Fibroblast of lung (primary cell): ENCODE measurements around the gene WASF3. TPM values are rescaled to one million over a fixed set of nuclear protein-coding genes. Genes with fewer than 3 reads are reported as not detected.

Experiments used
- DNase-seq, 2 donors: peaks; one replicate each; pipeline versions ENCODE4 v3.0.0 to v3.0.0-alpha.2; 2010; ENCODE audit warnings: low read depth in 2 of 2
- H2AFZ ChIP-seq: 2 replicates; pipeline ENCODE4 v1.5.1; 2012; ENCODE audit warnings: low read length, control low read depth, inconsistent platforms
- H3K27ac ChIP-seq: 2 replicates; pipeline ENCODE4 v1.5.1; 2011; ENCODE audit warnings: low read length, control low read depth; ENCODE audit not compliant: insufficient read depth
- H3K27me3 ChIP-seq: 2 replicates; pipeline ENCODE4 v1.5.1; 2011; ENCODE audit warnings: mild to moderate bottlenecking, low read length; ENCODE audit not compliant: control insufficient read depth, insufficient read depth
- H3K36me3 ChIP-seq: 2 replicates; pipeline ENCODE4 v1.5.1; 2011; ENCODE audit warnings: low read length; ENCODE audit not compliant: control insufficient read depth, insufficient read depth
- H3K4me1 ChIP-seq: 2 replicates; pipeline ENCODE4 v1.5.1; 2011; ENCODE audit warnings: low read length; ENCODE audit not compliant: control insufficient read depth, insufficient read depth; ENCODE audit errors: extremely low read depth
- H3K4me2 ChIP-seq: 2 replicates; pipeline ENCODE4 v1.5.1; 2011; ENCODE audit warnings: low read length, control low read depth; ENCODE audit not compliant: insufficient read depth; ENCODE audit errors: extremely low read depth
- H3K4me3 ChIP-seq, 4 experiments: fragments of 200-600 bp in 1 of 4; sonication (generic) in 1 of 4; replicated peaks in 1 of 4; 2 replicates each; pipeline ENCODE4 v1.5.1; 2011 to 2016; ENCODE audit warnings: low read length in 4 of 4, low read depth in 3 of 4, mild to moderate bottlenecking in 3 of 4, control low read depth in 2 of 4, inconsistent platforms in 1 of 4, mixed read lengths in 1 of 4; ENCODE audit not compliant: insufficient read depth in 1 of 4; ENCODE audit errors: control extremely low read depth in 1 of 4
- H3K79me2 ChIP-seq: 2 replicates; pipeline ENCODE4 v1.5.1; 2012; ENCODE audit warnings: mild to moderate bottlenecking, low read length, inconsistent platforms; ENCODE audit not compliant: control insufficient read depth, insufficient read depth
- H3K9ac ChIP-seq: 2 replicates; pipeline ENCODE4 v1.5.1; 2011; ENCODE audit warnings: mild to moderate bottlenecking, low read length, control low read depth; ENCODE audit not compliant: insufficient read depth
- H3K9me3 ChIP-seq: 2 replicates; pipeline ENCODE4 v1.5.1; 2012; ENCODE audit warnings: low read depth, low read length; ENCODE audit not compliant: control insufficient read depth, insufficient read depth
- H4K20me1 ChIP-seq: 2 replicates; pipeline ENCODE4 v1.5.1; 2011; ENCODE audit warnings: low read length; ENCODE audit not compliant: control insufficient read depth, insufficient read depth; ENCODE audit errors: extremely low read depth
- EZH2 ChIP-seq: IDR thresholded peaks from 2 replicates; pipeline ENCODE4 v1.5.1; 2012; ENCODE audit warnings: low read length, control low read depth, mild to moderate bottlenecking; ENCODE audit errors: missing control alignments
- polyA plus RNA-seq, 2 donors: library from polyadenylated mRNA; depleted of rRNA in 1 of 2; stranded (reverse) in 1 of 2; unstranded in 1 of 2; fragments of >200 nt; gene quantifications; 2 replicates each; pipeline ENCODE4 v1.2.1, GENCODE V29; 2011 to 2012; ENCODE audit warnings: missing spikeins in 1 of 2
- total RNA-seq: library from RNA; depleted of rRNA; stranded (reverse); fragments of >200 nt; gene quantifications from 2 replicates; pipeline ENCODE4 v1.2.1, GENCODE V29; 2014
- TF ChIP-seq, protein P1 (sequence below), 2 donors: IDR thresholded peaks in 1 of 2; conservative IDR thresholded peaks in 1 of 2; 1 replicate in 1 of 2; 2 replicates in 1 of 2; pipeline ENCODE4 v1.5.1; 2011 to 2012; ENCODE audit warnings: low read length in 2 of 2, control low read depth in 1 of 2, inconsistent platforms in 1 of 2, low read depth in 1 of 2, mild to moderate bottlenecking in 1 of 2

The WASF3 gene
- total and polyA plus RNA-seq, 2 donors (not counting 1 experiment from before 2014, with no cell fraction given): 18.2 to 19.5 TPM

DNA sequence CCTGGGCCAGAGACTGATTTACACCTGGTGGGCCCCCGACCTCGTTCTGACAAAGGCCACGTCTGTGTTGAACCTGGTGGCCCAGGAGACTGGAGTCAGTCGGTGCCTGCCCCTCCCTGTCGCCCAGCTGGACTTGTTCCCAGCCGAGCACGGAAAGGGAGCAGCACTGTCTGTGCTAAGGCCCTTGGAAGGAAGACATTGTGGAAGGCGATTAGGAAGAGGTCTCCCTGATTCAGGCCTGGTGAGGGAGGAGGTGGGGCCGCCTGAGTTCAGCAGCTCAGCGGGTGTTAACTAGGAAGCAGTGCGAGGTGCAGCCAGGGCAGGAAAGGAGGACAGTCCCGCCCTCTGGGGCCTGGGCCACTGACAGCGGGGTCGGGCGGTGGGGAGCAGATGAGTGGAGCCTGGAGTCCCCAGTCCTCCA is 138.4 kb downstream of the WASF3 start:
- H3K4me1 ChIP-seq: no peaks in the 10 kb centered on the region
- H3K4me2 ChIP-seq: no peak overlapping the region
- no peak for DNase-seq
- no peaks in the 10 kb centered on the region for H3K79me2 ChIP-seq
- H3K9ac ChIP-seq: no peak overlapping the region
- no peak for TF ChIP-seq EZH2
- TF ChIP-seq, protein P1, sequence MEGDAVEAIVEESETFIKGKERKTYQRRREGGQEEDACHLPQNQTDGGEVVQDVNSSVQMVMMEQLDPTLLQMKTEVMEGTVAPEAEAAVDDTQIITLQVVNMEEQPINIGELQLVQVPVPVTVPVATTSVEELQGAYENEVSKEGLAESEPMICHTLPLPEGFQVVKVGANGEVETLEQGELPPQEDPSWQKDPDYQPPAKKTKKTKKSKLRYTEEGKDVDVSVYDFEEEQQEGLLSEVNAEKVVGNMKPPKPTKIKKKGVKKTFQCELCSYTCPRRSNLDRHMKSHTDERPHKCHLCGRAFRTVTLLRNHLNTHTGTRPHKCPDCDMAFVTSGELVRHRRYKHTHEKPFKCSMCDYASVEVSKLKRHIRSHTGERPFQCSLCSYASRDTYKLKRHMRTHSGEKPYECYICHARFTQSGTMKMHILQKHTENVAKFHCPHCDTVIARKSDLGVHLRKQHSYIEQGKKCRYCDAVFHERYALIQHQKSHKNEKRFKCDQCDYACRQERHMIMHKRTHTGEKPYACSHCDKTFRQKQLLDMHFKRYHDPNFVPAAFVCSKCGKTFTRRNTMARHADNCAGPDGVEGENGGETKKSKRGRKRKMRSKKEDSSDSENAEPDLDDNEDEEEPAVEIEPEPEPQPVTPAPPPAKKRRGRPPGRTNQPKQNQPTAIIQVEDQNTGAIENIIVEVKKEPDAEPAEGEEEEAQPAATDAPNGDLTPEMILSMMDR (conservative IDR thresholded peaks at IDR 0.05 in 1 of 2, IDR thresholded peaks at IDR 0.05 in 1 of 2; ENCODE audit: low read depth in 1 of 2, low read length in 2 of 2): no peak
- no peaks in the 10 kb centered on the region for H4K20me1 ChIP-seq
- H2AFZ ChIP-seq: no peak overlapping the region
- H3K27me3 ChIP-seq: no peaks in the 10 kb centered on the region
- H3K4me3 ChIP-seq: no peak overlapping the region
- no peaks in the 10 kb centered on the region for H3K36me3 ChIP-seq
- H3K9me3 ChIP-seq: no peaks in the 10 kb centered on the region
- H3K27ac ChIP-seq: no peak overlapping the region

DNA sequence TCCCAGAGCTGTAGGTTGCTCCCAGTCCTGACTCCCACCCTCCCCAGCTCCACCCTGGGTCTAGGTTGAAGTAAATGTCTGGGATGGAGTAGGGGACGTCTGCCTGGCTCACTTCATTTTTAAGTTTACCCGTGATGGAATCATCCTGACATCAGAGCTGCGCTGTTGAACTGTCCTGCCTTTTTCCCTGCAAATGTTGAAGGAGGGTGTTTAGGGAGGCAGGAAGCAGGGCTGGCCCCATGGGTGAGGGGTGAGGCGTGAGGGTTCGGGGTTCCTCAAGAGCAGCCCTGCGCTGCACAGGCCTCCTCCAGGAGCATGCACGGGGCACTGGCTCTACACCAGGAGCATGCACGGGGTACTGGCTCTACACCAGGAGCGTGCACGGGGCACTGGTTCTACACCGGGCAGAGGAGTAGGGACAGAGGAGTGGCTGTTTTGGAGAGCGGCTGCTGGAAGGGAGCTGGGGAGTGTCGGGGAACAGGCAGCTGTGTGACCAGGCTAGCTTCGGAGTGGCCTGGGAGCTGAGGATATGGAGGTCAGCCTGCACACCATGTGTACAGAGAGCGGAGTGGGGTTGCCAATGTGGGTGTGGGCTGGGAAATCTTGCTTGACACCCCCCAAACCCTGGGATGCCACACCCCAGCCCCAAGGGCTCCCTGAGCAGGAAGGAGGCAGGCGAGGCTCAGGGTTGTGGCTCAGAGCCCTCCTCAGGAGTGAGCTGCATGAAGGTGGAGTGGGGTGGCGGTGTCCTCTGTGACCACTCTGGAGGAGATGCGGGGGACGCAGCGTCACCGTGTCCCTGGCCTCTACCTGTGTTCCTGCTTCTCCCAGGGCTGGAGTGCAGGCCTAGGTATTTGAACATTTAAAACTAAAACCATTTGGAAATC is 139.8 kb downstream of the WASF3 start:
- TF ChIP-seq, protein P1 (conservative IDR thresholded peaks at IDR 0.05 in 1 of 2, IDR thresholded peaks at IDR 0.05 in 1 of 2; ENCODE audit: low read depth in 1 of 2, low read length in 2 of 2): no peak
- no peak for TF ChIP-seq EZH2
- no peak for DNase-seq
- no peaks in the 10 kb centered on the region for H3K9me3 ChIP-seq
- no peaks in the 10 kb centered on the region for H3K4me1 ChIP-seq
- H3K27me3 ChIP-seq: no peaks in the 10 kb centered on the region
- H3K79me2 ChIP-seq: no peaks in the 10 kb centered on the region
- no peak overlapping the region for H3K4me3 ChIP-seq
- no peak overlapping the region for H3K27ac ChIP-seq
- H2AFZ ChIP-seq: no peak overlapping the region
- no peak overlapping the region for H3K4me2 ChIP-seq
- no peak overlapping the region for H3K9ac ChIP-seq
- no peaks in the 10 kb centered on the region for H4K20me1 ChIP-seq
- H3K36me3 ChIP-seq: no peaks in the 10 kb centered on the region

DNA sequence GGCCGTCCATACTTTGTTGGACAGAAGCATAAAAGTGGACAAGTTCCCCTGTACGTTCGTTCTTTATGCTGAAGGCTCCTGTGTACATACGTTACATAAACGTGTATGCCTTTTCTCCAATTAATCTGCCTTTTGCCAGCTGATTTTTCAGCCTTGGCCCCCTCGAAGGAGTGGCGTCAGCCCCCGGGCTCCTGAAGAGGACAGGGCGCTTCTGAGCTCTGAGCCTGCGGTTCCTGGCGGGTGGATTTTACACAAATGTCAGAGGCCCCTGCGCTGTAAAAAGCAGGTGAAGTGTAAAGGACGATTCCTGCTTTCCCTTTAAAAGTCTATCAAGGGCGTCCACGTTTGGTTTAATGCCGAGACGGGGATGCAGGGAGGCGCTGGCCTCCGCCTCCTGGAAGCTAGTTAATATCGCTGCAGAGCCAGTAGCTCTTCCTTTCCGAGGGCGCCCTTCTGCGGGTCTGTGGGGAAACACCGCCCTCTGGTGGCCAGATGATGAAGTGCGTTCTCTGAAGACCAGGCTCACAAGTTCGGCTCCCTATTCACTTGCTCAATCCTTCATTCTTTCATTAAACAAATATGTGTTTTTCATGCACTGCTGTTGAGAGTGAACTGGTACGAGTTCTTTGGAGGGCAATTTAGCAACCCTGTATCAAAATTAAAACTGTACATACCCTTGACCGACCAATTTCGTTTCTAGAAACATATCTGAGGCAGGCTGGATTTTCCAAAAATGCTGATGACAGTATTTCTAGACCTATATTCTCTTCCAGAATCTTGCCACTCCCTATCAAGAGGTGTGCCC is 141.1 kb downstream of the WASF3 start:
- no peaks in the 10 kb centered on the region for H3K27me3 ChIP-seq
- no peak overlapping the region for H3K9ac ChIP-seq
- no peak overlapping the region for H3K27ac ChIP-seq
- TF ChIP-seq, protein P1 (conservative IDR thresholded peaks at IDR 0.05 in 1 of 2, IDR thresholded peaks at IDR 0.05 in 1 of 2; ENCODE audit: low read depth in 1 of 2, low read length in 2 of 2): peak; percentile 86 to 88
- no peak for TF ChIP-seq EZH2
- H3K36me3 ChIP-seq: no peaks in the 10 kb centered on the region
- H4K20me1 ChIP-seq: no peaks in the 10 kb centered on the region
- peak overlapping the region; percentile 21 for H3K4me2 ChIP-seq
- peak; percentile 65 to 88 for DNase-seq
- peak overlapping the region in 1 of 4 experiments; percentile 26 for H3K4me3 ChIP-seq
- no peak overlapping the region for H2AFZ ChIP-seq
- H3K79me2 ChIP-seq: no peaks in the 10 kb centered on the region
- H3K9me3 ChIP-seq: no peaks in the 10 kb centered on the region
- no peaks in the 10 kb centered on the region for H3K4me1 ChIP-seq
